Measurements from ENCODE around the gene ELAVL3.
"Not testable (repeated sequence)": the region's sequence is repeated elsewhere in the genome, so short reads cannot be mapped to it uniquely, and the experiment has no call there.

The ELAVL3 gene

DNA sequence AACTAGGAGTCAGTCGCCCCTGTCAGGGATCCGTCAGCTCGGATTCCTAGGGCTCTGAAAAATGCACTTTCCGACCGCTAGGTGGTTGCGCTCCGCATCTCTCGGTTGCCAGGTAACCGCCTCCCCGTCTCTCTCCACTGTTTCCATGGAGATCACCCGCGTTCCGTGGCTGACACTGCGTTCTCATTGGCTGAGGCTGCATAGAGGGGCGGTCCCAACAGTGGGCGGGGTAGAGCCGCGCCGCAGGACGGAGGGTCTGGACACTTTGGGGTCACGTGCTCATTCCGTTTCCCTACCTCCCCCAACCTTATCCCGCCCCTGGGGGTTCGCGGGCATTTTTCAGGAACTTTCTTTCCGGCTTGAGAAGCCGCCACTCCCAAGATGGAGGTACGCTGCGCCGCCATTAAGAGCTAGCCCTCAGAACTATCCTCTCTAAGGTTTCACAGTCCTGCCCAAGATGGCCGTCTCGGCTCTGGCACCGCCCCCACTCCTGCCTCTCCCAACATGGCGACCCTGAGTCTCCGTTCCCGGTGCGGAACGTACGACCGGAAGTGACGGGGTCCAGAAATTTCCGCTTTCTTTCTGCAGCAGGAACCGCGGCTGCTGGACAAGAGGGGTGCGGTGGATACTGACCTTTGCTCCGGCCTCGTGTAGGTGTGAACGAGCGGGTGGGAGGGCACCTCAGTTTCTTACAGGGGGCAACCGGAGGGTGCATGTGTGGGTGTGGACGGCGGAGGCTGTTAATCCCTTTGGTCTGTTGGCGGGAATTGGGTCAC, 45.6 kb downstream of the ELAVL3 start, which contains the start of the genes ODAD3 and PRKCSH:
Gene ODAD3, minus strand, starts transcription at position 65 of the 776 bp plus-strand sequence. CDS start 105 bp downstream, outside the sequence.
Gene PRKCSH, plus strand, starts transcription at position 579 of the 776 bp plus-strand sequence. CDS start 483 bp downstream, outside the sequence.
- DNase-seq, result peak; percentile 98

DNA sequence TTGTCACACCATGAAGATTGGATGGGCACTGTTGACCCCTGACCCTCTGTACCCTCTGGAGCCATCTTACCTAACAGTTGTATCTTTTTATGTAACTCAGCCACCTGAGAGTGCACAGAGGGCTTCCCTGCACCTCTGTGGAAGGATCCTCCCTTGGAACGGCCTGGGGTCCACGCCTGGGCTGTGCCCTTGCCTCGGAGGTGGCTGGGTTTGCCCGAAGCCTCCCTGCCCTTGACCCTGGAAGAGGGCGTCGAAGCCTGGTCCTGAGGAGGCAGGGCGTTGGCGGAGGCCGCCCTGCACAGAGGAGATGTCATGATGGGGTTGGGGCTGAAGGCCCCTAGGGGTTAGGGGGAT, 46.2 kb downstream of the ELAVL3 start:
- no peak for DNase-seq

DNA sequence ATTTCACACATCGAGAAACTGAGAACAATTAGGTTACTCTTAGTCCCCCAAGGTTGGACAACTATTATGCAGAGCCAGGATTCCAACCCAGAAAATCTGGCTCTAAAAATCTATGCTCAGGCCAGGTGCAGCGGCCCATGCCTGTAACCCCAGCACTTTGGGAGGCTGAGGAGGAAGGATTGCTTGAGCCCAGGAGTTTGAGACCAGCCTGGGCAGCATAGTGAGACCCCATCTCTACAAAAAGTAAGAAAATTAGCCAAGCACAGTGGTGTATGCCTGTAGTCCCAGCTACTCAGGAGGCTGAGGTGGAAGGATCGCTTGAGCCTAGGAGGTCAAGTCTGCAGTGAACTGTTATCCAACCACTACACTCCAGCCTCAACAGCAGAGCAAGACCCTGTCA, 47.3 kb downstream of the ELAVL3 start:
- DNase-seq, result not testable (repeated sequence)

DNA sequence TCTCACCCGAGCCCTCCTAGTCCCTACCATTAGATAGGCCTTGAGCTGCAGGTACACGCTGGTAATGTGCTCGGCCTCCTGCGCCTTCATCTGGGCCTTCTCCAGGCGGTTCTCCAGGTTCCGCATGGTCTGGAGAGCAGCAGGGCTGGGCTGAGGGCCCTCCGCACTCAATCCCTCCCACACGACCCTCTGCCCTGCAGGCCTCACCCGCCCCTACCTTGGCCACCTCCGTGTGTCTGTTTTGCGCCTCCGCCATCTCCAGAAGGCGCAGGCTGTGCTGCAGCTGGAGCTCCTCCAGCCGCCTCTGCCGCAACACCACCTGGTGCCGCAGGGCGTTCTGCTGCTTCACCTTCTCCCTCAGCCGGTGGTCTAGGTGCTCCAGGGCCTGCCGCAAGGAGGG, 54.2 kb downstream of the ELAVL3 start:
- DNase-seq, result no peak

DNA sequence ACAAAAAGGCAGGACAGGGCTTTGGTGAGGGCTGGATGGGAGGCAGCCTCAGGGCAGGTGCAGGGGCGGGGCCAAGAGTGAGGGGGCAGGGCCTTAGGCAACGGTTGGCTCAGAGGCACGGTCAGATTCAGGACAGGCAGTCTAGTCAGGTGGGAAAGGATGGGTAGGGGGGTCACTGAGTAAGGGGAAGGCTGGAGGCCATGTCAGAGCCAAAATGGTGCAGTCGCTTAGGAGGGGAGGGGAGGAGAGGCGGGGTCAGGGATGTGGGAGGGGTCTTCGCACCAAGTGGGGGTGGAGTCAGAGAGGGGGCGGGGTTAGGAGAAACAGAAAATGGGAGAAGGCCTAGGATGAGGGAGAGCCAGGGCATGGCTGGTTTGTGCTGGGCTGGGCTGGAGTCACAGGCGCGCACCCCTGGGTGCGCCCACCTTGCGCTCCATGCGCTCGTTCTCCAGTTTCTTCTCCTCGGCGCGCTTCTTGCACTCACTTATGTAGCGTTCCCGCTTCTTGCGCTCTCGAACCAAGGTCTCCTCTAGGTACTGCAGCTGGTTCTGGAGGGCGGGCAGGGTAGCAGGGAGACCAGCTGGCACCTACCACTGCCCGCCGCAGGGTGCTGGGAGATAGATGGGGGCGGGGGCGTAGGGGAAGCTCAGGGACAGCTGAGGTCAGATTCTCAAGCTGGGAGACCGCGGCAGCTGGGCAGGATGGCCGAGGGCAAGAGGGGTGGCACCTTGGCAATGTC, 55.0 kb downstream of the ELAVL3 start:
- no peak for DNase-seq

DNA sequence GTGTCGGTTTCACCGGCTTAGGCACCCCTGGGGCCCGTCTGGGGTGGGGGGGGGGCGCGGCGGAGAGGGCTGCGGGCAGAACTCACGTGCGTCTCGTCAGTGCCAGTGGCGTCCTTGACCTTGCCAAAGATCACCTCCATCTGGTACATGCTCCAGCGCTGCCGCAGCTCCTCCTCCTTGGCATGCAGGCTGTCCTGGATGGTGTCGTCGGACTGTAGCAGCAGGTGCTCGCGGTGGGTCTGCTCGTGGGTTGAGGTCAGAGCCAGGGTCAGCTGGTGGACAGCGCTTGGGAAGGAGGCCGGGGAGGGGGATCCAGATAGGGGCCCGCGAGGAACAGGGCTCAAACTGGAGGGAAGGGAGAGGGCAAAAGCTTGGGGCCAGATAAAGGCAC, 57.1 kb downstream of the ELAVL3 start:
- DNase-seq, result no peak

DNA sequence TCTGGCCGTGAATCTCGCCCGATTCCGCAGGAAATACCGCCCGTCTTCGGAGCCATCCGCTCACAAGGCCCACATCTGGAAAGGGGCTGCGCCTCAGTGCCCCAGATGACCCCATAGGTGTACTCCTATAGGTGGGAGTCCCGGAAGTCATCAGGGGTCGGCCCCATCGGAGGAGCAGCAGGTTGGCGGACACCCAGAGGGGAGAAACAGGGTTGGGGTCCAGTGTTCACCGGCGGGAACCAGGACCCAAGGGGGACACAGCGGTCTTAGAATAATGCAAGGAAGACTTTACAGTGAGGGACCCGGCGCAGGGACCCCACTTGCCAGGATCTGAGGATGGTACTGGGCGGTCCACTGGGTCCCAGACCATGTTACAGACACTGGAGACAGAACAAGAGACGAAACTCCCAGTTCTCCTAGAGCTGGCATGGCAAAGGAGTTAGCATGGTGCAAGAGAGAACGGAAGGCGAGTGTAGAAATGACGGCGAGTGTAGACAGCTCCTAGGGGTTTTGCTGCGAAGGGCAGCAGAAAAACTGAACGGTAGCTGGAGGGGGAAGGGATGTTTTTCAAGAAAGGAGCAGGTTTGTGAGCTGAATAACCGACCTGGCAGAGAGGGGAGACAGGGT, 57.6 kb downstream of the ELAVL3 start:
- DNase-seq, result no peak

DNA sequence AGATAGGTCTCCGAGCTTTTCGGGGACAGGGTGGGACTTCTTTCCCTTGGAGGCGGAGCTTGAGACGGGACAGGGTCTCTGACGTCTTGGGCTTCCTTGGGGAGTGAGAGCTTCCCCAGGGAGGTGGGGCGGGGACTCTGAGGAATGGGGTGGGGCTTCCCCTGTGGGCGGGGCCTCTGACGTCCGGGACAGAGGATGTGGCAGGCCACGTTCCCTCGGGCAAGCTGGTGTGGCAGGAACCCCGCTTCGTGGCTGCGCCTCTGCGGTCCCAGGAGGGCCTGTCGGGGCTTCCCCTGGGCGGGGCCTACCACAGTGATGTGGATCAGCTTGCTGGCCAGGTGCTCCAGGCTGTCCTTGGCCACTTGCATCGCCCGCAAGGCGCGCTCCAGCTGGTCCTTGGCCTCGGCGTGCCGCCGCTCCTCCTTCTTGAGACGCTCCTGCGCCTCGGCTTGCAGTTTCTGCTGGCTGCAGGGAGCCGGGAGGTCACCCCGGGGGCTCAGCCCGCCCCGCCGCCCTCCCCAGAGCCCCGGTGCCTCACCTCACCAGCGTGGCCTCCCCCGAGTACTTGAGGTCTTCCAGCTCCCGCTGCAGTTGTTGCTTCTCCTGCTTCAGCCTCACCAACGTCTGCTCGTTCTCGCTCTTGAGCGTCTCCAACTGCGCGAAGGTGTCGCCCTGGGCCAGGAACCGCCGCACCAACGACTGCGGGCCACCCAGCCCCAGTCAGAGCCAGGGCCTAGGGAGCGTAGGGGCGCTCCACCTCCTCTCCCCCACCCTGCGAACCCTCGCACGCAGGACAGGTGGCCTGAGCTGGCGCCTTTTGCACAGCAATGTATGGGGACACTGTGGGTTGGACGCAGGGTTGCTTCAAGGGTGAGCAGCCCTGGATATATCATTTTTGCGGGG, 58.4 kb downstream of the ELAVL3 start:
- no peak for DNase-seq

DNA sequence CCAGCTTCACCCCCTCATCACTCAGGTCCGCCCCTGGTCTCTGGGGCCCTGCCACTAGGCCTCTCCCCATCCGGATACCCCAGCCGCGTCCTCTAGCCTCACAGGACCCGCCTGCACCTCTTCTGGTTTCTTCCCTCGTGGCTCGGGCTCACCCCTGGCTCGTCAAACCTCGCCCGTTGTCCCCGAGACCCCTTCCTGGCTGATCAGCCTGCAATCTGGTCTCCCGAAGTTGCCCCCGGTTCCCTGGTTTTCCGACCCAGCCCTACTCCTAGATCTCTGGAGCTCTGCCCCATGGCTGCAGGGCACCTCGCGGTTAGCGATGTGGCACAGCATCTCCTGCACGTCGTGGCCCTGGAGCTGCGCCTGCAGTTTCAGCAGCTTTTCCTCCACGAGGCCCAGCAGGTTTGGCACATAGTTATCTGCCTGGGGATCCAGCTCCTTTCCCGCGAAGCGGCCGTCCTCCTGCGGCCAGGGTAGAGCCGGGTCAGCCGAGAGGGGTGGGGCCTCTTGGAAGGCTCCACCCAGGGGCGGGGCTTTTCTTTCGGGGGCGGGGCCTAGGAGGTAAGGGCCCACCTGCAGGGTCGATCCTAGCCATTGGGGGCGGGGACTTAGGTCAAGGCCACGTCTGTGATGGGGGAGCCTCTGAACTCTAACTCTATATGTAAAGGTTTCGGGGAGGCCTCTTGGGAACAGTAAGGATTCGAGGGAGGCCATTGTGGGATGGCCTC, 59.3 kb downstream of the ELAVL3 start:
- DNase-seq, result no peak

DNA sequence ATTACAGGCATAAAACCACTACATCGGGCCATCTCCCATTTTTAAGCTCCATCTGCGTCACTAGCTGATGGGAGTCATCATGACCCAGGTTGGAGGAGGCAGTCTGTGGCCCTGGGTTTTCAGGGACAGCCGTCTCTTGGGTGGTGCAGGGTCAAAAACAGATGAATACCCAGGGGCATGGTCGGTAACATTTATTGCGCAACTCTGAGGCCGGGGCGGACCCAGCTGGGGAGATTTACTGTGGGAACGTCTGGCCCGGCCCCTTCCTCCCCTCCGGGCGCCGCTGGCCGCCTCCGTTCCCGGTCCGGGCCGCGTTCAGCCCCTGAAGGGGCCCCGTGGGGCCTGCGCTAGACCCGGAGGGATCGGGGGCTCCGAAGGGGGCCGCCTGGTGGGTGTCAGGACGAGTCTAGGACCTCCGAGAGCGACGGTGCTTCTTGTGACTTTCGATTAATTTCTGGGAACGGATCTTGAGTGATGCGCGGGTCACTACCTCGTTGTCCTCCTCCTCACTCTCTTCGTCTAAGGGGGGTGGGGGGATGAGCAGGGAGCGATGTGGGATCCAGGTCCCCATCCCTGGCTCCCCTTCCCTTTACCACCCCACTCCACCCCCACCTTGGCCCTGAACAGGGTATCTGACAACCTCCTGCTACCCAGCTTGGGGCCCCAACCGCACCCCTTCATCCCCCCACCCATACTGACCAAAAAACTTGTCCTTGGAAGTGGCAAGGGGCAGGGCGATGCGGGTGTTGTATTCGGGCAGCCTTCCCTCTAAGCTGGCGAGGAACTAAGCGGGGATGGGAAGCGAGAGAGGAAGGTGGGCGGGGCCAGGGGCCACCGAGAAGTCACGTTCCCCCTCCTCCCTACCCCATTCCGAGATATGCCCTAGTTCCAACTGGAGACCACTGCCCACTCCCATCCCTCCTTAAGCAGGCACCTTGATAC, 60.1 kb downstream of the ELAVL3 start:
- DNase-seq, result no peak

DNA sequence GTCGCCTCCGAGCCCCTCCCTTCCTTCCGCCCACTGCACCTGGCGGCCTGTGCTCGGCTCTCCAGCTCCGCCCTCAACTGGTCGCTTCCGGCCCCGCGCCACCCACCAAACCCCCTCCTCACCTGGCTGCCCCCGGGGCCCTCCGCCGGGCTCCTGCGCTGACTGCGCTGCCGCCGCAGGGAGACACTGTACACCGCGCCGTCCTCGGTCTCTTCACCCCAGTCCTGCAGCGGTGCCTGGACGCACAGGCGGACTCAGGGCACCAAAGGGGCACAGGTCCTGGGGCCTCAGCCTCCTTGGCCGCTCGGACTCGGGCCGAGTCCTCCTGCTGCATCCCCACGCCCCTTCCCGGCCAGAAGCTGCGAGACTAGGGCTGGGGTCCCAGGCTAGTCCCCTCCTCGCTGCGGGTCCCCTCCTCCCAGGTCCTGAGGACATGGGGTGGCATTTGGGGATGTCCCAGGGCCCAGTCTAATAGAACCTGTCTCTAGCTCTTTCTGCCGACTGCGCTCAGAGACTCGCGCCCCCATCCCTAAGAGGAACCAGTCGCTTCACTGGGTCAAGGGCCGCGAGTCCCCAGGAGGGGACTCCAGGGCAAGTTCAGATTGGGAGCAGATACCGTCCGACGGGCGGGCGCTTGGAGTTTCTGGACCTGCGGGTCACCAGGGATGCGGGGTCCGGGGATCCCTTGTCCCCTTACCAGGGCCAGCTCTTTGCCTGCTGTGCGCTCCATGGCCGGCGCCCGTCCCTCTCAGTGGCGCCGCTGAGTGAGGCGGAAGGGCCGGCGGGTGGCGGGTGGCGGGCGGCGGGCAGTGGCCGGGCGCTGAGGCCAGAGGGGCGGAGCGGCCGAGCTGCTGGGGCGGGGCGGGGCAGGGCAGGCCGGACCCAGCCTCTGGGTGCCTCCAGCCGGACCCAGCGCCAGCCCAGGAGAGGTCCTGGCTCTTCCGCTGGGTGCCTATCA, 62.0 kb downstream of the ELAVL3 start, which contains the start of gene RGL3:
Gene RGL3, minus strand, starts transcription at position 766 of the 958 bp plus-strand sequence. Its CDS starts 36 bp downstream, at position 730.
- no peak for DNase-seq

DNA sequence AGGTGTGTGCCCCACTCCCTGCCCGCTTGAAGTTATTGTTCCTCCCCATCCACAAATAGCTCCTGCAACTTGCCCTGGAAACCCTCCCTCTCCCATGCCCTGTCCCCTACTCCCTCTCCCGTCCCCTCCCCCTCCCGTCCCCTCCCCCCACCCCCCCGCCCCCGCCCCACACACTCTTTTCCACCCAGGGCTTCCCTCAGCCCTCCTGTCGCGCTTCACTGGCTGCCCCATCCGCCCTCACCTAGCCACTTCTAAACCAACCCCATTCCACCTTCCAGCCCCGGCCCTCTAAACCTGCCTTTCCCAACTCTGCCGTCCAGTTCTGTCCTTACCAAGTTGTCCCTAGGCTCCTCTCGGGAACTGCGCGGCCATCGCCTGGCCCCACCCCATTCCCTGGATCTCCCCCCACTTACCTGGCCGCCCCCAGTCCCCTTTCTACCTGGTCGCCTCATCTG, 62.7 kb downstream of the ELAVL3 start:
- DNase-seq, result no peak

DNA sequence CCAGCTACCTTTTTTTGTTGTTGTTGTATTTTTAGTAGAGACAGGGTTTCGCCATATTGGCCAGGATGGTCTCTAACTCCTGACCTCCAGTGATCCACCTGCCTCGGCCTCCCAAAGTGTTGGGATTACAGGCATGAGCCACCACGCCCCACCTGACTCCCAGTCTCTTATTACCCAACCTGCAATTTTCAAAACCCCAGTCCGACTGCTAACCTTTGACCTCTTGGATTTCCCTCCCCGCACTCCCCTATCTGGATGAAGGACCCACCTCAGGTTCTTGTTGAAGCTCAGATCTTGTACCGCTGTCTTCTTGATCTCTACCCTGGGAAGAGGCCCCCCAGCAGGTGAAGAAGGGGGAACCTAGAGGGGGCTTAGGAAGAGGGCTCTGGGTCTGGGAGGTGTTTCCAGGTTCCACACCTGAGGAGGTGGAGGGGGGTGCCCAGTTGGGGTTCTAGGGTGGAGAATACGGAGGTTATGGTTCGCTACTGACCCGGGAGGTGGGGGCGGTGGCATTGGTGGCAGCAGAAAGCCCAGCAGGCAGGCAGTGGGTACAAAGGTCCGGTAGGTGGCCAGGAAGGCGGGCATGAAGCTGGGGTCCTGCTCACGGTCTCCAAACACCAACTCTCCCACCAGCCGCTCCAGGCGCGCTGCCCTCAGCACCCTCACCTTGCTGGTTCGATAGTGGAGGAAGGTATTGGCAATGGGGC, 64.3 kb downstream of the ELAVL3 start:
- DNase-seq, result no peak

DNA sequence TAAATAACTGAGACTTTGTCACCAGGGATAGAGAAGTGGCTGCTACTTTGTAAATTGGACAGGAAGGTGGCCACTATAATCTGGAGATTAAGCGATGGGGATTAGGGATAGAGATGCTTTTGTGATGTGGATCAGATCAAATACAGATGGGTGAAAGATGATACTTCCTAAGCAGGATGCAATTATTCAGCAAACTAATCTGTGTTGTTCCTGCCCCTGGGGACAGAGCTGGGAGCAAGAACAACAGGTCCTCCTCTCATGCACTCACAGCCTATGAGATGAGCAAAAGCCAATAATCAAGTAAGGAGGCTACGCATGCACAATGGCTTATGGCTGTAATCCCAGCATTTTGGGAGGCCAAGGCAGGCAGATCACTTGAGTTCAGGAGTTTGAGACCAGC, 66.3 kb downstream of the ELAVL3 start:
- no peak for DNase-seq

DNA sequence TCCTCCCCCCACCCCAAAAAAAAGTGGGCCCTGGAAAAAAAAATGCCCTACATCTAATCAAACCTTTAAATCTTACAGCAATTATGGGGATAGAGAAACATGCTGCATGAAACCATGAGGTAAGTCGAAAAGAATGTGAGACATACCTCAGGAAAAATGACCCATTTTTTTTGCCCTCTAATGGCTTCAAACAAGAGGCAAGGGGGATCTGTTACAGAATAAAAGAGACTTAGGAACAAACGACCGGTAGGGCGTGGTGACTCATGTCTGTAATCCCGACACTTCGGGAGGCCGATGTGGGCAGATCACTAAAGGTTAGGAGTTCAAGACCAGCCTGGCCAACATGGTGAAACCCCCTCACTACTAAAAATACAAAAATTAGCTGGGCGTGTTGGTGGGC, 70.2 kb downstream of the ELAVL3 start:
- no peak for DNase-seq

DNA sequence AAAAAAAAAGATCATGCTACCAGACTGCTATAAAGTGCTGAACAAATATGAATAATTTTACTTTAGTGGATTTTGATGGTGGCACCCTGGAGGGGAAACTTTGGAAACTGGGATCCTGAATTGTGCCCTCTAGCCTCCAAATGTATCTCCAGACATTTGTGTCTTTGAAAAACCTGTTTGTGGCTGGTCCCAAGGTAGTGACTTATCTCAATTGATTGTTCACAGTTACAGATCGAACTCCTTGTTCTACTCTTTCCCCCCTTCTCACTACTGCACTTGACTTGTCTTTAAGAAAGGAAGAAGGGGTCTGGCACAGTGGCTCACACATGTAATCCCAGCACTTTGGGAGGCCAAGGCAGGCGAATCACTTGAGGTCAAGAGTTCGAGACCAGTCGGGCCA, 72.3 kb downstream of the ELAVL3 start:
- DNase-seq, result no peak

DNA sequence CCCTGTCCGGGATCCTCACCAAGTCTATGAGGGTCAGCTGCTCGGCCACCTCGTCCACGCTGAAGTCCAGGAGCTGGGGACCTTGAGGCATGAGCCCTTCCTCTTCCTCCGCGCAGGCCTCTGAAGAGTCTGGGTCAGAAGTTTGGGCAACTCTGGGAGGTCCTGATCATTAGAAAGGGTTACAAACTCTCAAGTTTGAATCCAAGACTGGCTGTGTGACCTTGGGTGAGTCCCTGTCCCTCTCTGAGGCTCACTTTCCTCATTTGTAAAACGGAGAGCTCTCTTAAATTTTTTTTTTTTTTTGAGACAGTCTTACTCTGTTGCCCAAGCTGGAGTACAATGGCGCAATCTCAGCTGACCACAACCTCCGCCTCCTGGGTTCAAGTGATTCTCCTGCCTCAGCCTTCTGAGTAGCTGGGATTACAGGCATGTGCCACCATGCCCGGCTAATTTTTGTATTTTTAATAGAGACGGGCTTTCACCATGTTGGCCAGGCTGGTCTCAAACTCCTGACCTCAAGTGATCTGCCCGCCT, 74.1 kb downstream of the ELAVL3 start:
- not testable (repeated sequence) for DNase-seq
